IgD-negative memory B cell (primary cell): ENCODE results near the gene TCF15. TPM values are rescaled to one million over a fixed set of nuclear protein-coding genes. Genes with fewer than 3 reads are reported as not detected.

Source experiments
- H3K27ac Mint-ChIP-seq, 3 donors: one replicate each; pipeline ENCODE4 v1.8.0; 2020 to 2022; ENCODE audit warnings: mild to moderate bottlenecking in 3 of 3, mixed read lengths in 3 of 3, moderate library complexity in 1 of 3
- H3K27me3 Mint-ChIP-seq: one replicate; pipeline ENCODE4 v1.8.0; 2021; ENCODE audit warnings: mixed read lengths
- H3K36me3 Mint-ChIP-seq: one replicate; pipeline ENCODE4 v1.8.0; 2020; ENCODE audit warnings: mild to moderate bottlenecking, mixed read lengths
- H3K4me1 Mint-ChIP-seq, 3 donors: one replicate each; pipeline ENCODE4 v1.8.0; 2020 to 2022; ENCODE audit warnings: mixed read lengths in 3 of 3, mild to moderate bottlenecking in 1 of 3
- H3K4me3 Mint-ChIP-seq, 4 donors: one replicate each; pipeline ENCODE4 v1.8.0; 2020 to 2022; ENCODE audit warnings: mild to moderate bottlenecking in 4 of 4, mixed read lengths in 4 of 4, moderate library complexity in 3 of 4
- H3K9me3 Mint-ChIP-seq, 3 donors: one replicate each; pipeline ENCODE4 v1.8.0; 2020 to 2021; ENCODE audit warnings: mixed read lengths in 3 of 3, mild to moderate bottlenecking in 1 of 3
- polyA plus RNA-seq: library from polyadenylated mRNA; unstranded; fragments of 300-500 nt; fragmentation: Illumina TruSeq; gene quantifications from one replicate; pipeline ENCODE4 v1.2.3, GENCODE V29; 2021

The TCF15 gene, protein sequence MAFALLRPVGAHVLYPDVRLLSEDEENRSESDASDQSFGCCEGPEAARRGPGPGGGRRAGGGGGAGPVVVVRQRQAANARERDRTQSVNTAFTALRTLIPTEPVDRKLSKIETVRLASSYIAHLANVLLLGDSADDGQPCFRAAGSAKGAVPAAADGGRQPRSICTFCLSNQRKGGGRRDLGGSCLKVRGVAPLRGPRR
- polyA plus RNA-seq, result not detected

DNA sequence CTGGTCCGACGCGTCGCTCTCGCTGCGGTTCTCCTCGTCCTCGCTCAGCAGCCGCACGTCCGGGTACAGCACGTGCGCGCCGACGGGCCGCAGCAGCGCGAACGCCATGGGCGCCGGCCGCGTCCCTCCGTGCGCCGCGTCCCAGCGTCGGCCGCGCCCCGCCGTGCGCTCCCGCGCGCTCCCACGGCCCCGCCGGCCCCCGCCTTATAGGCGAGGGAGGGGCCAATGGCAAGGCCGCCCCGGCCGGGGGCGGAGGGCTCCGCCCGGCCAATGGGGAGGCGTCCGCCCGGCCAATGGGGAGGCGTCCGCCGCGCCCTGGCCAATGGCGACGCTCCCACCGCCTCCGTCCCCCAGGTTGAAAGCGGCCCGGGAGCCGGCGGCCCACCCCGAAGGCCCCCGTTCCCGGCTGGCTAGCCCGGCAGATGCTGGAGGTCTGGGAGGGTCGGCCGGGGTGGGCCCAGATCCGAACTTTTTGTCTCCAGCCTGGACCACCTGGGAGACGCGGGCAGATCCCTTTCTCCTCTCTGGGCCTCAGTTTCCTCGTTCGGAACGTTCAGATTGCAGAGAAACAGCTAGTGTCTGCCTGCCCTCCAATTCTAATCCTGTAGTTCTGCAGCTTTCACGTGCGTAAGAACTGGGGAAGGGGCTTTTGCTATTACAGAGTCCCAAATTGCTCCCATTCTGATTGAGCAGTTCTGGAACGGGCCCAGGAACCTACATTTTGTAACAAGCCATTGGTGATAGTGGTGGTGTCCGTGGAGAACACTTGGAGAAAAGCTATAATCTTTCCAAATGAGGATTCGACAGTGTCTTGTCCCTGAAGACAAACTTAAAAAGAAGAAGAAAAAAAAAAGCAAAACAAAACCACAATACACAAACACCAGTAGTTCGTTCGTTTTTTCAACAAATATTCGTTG lies at the start of gene TCF15:
Gene TCF15 (minus strand): TSS at position 180 of the 917 bp plus-strand sequence. CDS start 72 bp downstream, at position 108.
- Mint-ChIP-seq H3K9me3 (no peaks in the 10 kb centered on the region), H3K27ac (peak within 1 kb of the TSS in 1 of 3 donors; percentile 59), H3K36me3 (no peaks in the 10 kb centered on the region), H3K27me3 (peaks cover 35% of the 10 kb centered on the region), H3K4me3 (no peak within 1 kb of the TSS), H3K4me1 (peaks cover 0 to 10% (median 1%) of the 10 kb centered on the region in 3 donors)

DNA sequence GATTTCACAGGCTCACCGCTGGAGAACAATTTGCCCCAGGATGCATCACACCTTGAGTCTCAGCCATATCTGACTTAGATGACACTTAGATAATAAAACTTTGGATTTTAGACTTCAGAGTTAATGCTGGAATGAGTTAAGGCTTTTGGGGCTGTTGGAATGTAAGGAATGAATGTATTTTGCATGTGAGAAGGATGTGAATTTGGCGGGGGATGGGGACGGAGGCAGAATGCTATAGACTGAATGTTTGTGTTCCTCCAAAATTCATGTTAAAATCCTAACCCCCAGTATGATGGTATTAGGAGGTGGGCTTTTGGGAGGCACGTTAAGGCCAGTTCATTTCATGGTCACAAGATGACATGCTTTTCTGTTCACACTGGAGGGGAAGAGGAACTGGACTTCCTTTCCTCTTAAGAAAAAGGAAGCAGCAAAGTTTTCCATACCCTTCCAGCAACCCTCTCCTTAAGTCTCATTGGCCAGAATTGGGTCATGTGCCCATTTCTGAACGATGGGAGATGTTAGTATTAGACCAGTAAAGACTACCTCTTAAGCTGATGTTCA lies 48.7 kb upstream of the TCF15 start:
- Mint-ChIP-seq H3K36me3 (no peaks in the 10 kb centered on the region), H3K9me3 (no peaks in the 10 kb centered on the region), H3K4me3 (no peak overlapping the region), H3K4me1 (peaks cover 2 to 9% (median 6%) of the 10 kb centered on the region in 3 donors), H3K27me3 (peaks cover 36% of the 10 kb centered on the region), H3K27ac (no peak overlapping the region)

DNA sequence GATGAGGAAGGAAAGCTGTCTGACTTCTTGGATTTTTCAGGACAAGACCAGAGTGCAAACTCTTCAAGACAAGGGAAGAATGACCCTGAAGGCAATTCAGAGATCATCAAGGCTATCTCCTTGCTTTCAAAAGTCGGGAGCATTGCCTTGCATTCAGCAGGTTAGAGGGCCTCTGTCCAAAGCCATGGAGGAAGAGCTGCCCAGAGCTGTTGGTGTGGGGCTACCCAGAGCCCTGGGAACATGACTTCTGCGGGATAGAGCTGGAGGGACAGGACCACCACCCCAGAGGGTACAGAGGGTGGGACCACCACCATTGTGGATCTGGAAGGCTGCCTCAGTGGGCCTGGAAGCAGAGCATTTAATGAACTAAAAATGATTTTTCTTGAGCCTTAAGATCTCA lies 48.1 kb upstream of the TCF15 start:
- H3K4me1 Mint-ChIP-seq, result peaks cover 2 to 9% (median 9%) of the 10 kb centered on the region in 3 donors
- no peak overlapping the region for H3K4me3 Mint-ChIP-seq
- H3K27ac Mint-ChIP-seq, result no peak overlapping the region
- H3K27me3 Mint-ChIP-seq, result peaks cover 36% of the 10 kb centered on the region
- no peaks in the 10 kb centered on the region for H3K9me3 Mint-ChIP-seq
- H3K36me3 Mint-ChIP-seq, result no peaks in the 10 kb centered on the region

DNA sequence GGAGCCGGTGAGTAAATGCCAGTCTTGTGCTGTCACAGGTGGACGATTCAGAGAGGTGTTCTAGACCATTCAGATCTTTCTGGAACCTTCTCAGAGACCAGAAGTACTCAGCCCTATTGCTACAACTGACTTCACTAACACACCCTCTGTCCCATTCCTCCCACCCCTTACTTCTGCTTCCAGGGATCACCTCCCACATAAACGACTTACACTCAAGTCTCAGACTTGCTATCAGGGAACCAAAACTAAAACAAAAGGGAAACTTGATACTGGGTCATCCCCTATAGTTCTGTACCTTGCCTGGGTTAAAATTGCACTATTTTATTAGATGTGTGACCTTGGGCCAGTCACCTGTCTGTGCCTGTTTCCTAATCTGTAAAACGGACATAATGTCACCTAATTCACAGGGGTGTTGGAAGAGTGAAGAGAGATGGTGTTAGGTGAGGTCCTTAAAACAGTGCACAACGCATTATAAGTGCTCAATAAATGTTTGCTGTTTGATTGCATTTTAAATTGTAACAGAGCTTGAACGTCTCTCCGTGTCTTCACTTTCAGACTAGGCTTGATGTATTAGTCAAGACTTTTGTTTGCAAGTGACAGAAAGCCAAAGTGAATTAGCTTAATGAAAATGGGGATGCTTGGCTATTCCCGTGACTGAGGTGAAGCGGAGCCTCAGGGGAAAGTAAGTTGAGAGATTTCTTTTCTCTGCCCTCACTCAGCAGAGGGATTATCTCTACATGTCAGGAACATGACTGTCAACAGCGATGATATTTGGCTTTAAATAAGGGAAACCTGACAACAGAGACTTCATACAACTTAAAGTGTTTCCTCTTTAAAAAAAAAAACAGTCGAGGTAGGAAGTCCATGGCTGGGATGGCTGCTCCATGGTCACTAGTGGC lies 45.9 kb upstream of the TCF15 start:
- no peaks in the 10 kb centered on the region for H3K9me3 Mint-ChIP-seq
- peaks cover 11 to 19% (median 14%) of the 10 kb centered on the region in 3 donors for H3K4me1 Mint-ChIP-seq
- H3K4me3 Mint-ChIP-seq, result peak overlapping the region in 1 of 4 donors; percentile 34
- H3K27ac Mint-ChIP-seq, result no peak overlapping the region
- no peaks in the 10 kb centered on the region for H3K36me3 Mint-ChIP-seq
- peaks cover 23% of the 10 kb centered on the region for H3K27me3 Mint-ChIP-seq

DNA sequence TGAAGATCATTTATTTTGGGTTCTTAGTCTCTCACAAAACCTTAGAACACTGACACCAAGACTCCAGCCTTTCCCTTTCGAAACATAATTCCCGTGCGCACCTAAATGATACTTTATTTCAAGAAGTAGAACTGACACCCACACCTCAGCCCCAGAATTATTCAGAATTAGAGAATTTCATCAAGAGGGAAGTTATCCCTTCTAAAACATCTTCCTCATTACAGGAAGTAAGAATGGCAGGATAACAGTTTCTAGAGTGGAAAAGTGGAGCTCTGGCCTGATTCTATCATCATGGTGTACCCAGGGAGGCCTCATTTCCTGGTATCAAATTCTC lies 44.3 kb upstream of the TCF15 start:
- Mint-ChIP-seq H3K4me3 (peak overlapping the region; percentile 73 to 93 (median 80)), H3K27ac (no peak overlapping the region), H3K36me3 (no peaks in the 10 kb centered on the region), H3K4me1 (peaks cover 14 to 21% (median 19%) of the 10 kb centered on the region in 3 donors), H3K9me3 (no peaks in the 10 kb centered on the region), H3K27me3 (peaks cover 11% of the 10 kb centered on the region)

DNA sequence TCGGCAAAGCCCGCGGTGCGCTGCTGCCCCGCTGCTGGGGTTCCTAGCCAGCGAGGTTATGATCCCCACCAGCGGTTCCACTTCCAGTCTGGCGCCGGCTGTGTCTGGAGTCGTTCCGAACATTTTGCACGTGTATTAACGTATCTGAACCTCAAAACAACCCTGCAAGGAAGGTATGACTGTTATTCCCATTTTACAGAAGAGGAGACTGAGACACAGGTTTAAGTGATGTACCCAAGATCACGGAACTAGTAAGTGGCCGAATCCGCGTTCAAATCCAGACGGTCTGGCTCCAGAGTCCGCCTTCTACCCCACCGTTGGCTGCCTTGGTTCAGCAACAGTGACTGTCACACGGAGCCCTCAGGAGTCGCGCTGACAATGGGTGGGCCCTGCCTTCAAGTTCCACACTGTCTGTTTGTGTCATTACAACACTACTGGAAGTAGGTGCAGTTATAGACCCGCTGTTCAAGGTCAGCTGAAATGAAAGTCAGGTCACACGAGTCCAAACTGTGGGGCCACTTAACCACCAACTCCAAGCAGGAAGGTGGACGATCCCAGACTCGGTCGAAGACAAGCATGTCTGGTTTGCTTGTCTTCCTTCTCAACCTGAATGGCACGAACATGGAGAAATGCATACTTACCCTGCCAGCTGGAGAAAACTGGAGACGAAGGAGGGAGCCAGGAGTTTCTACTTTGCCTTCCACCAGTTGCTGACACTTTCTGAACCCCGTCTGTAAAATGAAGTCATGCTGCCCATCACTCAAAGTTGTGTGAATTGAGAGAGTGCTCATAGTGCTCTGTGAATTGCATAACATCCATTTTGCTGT lies 43.7 kb upstream of the TCF15 start:
- peaks cover 7% of the 10 kb centered on the region for H3K27me3 Mint-ChIP-seq
- peaks cover 14 to 21% (median 20%) of the 10 kb centered on the region in 3 donors for H3K4me1 Mint-ChIP-seq
- peak overlapping the region in 1 of 3 donors; percentile 29 for H3K27ac Mint-ChIP-seq
- H3K36me3 Mint-ChIP-seq, result no peaks in the 10 kb centered on the region
- H3K9me3 Mint-ChIP-seq, result no peaks in the 10 kb centered on the region
- H3K4me3 Mint-ChIP-seq, result peak overlapping the region; percentile 76 to 93 (median 85)

DNA sequence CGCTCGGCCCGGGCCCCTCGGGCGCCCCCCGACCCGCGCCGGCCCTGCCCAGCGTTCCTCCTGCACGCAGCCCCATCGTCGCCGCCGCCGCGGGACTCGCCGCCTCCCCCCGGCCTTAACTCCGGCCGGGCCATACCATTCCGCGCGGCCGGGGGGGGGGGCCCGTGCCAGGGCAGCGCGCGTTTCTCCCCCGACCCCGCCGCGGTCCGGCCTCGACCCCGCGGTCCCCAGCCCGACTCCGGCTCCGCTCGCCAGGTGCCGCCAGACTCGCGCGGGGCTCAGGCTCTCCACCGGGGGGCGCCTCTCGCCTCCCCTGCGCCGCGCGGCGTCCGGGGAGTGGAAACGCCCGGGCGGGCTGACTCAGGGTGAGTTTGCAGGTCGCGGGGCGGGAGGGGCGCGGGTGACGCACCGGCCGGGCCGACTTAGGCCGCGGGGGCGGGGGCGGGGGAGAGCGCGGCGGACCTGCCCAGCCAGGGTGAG lies 43.0 kb upstream of the TCF15 start, which contains the start of gene SRXN1:
Gene SRXN1 (minus strand): TSS at position 91 of the 480 bp plus-strand sequence. CDS start 15 bp downstream, at position 76.
- Mint-ChIP-seq H3K36me3 (no peaks in the 10 kb centered on the region), H3K4me3 (peak within 1 kb of the TSS; percentile 83 to 94 (median 88)), H3K4me1 (peaks cover 14 to 21% (median 20%) of the 10 kb centered on the region in 3 donors), H3K9me3 (no peaks in the 10 kb centered on the region), H3K27me3 (peaks cover 4% of the 10 kb centered on the region), H3K27ac (peak within 1 kb of the TSS in 1 of 3 donors; percentile 29)

DNA sequence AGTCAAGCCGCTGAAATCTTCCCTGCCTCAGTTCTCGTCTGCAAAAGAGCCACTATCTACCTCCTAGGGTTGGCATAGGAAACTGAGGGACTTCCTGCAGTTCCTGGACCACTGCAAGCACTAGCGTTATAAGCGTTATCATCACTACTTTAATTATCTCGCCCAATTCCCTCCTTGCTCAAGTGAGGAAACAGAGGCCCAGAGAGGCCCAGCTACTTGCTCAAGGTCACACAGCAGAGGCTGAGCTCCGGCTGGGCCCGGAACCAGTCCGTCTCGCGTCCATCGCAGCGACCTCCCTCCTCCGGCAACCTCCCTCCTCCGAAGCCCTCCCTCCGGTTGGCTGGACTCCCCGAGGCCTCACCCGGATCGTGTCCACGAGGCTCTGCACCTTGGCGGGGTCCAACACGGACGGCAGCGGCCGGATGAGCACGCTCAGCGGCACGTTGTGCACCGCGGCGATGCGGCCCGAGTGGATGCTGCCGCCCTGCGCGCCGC lies 42.6 kb upstream of the TCF15 start:
- Mint-ChIP-seq H3K4me3 (peak overlapping the region; percentile 83 to 94 (median 88)), H3K36me3 (no peaks in the 10 kb centered on the region), H3K9me3 (peaks cover 0 to 1% (median 0%) of the 10 kb centered on the region in 3 donors), H3K4me1 (peaks cover 12 to 21% (median 20%) of the 10 kb centered on the region in 3 donors), H3K27me3 (peaks cover 2% of the 10 kb centered on the region), H3K27ac (no peak overlapping the region)

DNA sequence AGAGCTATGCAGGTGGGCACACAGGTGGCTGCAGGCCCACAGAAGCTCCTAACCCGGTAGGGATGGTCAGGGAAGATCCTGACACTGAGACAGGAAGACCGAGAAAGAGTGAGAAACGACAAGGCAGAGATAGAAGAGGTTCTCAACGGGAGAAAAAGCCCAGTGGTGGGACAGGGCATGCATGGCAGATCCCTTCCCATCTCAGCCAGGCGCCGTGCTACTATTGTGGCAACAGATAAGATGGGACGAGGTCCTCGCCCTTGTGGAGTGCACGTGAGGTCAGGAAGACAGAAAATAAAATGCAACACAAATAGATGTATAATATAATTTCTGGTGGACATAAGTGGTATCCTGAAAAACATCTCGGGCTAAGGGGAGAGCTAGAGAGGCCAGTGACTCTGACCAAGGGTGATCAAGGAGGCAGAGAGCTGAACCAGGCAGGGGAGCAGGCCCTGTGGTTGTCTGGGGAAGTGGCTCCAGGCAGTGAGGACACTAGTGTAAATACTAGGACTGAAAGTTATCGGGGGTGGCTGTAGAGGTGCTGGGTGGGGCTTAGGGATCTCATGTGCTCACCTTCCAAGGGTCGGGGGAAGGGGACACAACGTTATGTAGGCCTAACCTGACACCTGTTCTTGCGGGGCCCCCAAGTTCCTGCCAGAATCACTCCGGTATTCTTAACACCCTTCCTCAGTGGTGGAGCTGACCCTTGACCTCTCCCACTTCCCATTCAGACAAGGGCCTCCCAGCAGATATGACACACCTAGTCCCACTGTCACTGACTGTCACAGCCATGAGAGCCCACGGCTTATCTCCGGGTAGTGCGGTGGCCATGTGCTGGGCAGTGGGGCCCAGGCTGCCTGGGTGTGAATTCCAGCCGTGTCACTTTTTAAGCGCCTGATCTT lies 41.9 kb upstream of the TCF15 start:
- H3K9me3 Mint-ChIP-seq, result peaks cover 0 to 1% (median 0%) of the 10 kb centered on the region in 3 donors
- H3K27ac Mint-ChIP-seq, result peak overlapping the region in 1 of 3 donors; percentile 5
- peaks cover 11 to 21% (median 20%) of the 10 kb centered on the region in 3 donors for H3K4me1 Mint-ChIP-seq
- H3K36me3 Mint-ChIP-seq, result no peaks in the 10 kb centered on the region
- H3K27me3 Mint-ChIP-seq, result peaks cover 2% of the 10 kb centered on the region
- peak overlapping the region; percentile 83 to 94 (median 88) for H3K4me3 Mint-ChIP-seq

DNA sequence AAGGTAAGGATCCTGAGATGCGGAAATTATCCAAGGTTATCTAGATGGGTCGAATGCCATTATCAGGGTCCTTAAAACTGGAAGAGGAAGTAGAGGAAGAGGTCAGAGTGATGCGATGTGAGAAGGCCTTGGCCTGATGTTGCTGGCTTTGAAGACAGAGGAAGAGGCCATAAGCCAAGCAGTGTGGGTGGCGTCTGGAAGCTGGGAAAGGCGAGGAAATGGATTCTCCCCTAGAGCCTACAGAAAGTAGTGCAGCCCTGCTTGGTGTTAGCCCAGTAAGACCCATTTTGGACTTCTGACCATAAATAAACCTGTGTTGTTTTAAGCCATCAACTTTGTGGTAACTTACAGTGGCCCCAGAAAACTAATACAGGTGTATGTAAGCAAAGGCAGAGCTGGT lies 40.8 kb upstream of the TCF15 start:
- Mint-ChIP-seq H3K4me3 (peak overlapping the region; percentile 48 to 83 (median 68)), H3K27ac (no peak overlapping the region), H3K4me1 (peaks cover 11 to 21% (median 20%) of the 10 kb centered on the region in 3 donors), H3K9me3 (peaks cover 0 to 1% (median 0%) of the 10 kb centered on the region in 3 donors), H3K36me3 (no peaks in the 10 kb centered on the region), H3K27me3 (peaks cover 2% of the 10 kb centered on the region)

DNA sequence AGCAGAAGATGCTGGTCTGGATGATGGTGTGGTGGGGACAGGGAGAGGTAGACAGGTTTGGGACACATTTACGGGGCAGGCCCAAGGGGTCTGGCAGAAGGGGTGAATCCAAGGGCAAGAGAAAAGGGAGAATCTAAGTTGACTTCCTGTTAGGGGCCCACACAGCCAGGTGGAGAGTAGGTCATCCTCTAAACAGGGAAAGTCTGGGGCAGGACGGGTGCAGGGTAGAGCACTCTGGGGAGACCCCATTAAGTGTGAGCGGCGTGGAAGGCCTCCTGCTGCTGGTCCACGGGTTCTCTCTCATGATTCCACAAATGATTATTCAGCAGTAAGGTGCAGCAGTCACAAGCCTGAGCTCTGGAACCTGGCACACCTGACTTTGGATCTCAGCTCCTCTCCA lies 40.2 kb upstream of the TCF15 start:
- H3K36me3 Mint-ChIP-seq, result no peaks in the 10 kb centered on the region
- peaks cover 2% of the 10 kb centered on the region for H3K27me3 Mint-ChIP-seq
- H3K4me1 Mint-ChIP-seq, result peaks cover 11 to 25% (median 24%) of the 10 kb centered on the region in 3 donors
- H3K9me3 Mint-ChIP-seq, result peaks cover 0 to 1% (median 0%) of the 10 kb centered on the region in 3 donors
- no peak overlapping the region for H3K27ac Mint-ChIP-seq
- H3K4me3 Mint-ChIP-seq, result peak overlapping the region in 1 of 4 donors; percentile 83

DNA sequence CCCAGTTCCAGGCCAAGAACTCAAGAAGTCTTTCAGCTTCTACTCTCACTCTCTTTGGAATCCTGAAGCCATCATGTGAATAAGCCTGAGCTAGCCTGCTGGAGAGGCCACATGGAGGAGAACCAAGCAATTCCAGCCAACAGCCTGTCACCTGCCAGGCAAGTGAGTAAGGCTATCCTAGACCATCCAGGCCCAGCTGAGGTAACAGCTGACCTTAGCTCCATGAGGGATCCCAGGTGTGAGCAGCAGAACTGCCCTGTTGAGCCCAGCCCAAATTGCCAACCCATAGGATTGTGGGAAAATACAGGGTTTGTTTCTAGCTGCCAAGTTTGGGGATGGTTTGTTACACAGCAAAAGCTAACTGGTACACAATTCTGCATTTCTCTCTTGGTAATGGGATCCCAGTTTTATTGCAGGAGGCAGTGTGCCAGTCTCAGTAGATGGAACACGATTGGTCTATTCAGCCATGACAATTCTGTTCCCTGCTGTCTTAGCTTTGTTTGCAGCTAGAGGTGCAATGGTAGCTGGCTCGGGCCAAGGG lies 37.4 kb upstream of the TCF15 start:
- H3K36me3 Mint-ChIP-seq, result no peaks in the 10 kb centered on the region
- no peak overlapping the region for H3K4me3 Mint-ChIP-seq
- H3K4me1 Mint-ChIP-seq, result peaks cover 6 to 22% (median 17%) of the 10 kb centered on the region in 3 donors
- H3K27ac Mint-ChIP-seq, result no peak overlapping the region
- peaks cover 0 to 1% (median 0%) of the 10 kb centered on the region in 3 donors for H3K9me3 Mint-ChIP-seq
- peaks cover 11% of the 10 kb centered on the region for H3K27me3 Mint-ChIP-seq
